ENCODE data around the gene CTNNA3.
"Not testable (repeated sequence)": the region's sequence is repeated elsewhere in the genome, so short reads cannot be mapped to it uniquely, and the experiment has no call there.

Gene CTNNA3

DNA sequence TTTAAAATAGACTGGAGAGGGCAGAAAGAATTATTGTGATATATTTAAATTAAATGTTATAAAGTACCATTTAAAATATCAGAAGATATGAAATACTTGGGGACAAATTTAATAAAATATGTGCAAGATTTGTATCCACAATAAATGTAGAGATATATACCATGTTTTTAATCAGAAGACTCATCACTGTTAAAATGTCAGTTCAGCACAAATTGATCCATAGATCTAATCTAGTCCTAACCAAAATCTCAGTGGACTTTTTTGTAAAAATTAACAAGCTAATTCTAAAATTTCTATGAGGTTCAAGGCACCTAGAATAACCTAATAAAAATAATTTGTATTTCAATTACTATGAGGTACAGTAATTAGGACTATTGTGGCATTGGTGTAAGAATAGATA is 96.4 kb downstream of the CTNNA3 start:
- no peak for DNase-seq

DNA sequence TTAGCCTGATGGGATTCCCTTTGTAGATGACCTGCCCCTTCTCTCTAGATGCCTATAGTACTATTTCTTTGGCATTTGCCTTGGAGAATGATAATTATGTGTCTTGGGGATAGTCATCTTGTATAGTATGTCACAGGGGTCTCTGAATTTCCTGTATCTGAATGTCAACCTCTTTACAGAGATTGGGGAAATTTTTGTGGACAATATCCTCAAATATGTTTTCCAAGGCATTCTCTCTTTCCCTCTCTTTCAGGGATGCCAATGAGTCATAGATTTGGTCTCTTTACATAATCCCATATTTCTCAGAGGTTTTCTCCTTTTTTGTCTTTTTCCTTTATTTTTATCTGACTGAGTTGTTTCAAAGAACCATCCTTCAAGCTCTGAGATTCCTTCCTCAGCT is 99.4 kb downstream of the CTNNA3 start:
- DNase-seq: no peak

DNA sequence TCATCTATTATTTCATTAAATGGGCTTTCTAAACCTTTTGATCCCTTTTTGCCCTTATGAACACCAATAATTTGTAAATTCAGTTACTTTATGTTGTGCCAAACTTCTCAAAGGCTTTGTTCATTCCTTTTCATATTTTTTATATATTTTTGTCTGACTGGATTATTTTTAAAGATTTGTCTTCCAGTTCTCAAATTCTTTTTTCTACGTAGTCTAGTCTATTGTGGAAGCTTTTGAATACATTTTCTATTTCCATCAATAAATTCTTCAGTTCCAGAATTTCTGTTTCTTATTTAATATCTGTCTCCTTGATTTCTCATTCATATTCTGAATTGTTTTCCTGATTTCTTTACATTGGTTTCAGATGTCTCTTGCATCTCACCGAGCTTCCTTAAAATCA is 108.2 kb downstream of the CTNNA3 start:
- DNase-seq: no peak

DNA sequence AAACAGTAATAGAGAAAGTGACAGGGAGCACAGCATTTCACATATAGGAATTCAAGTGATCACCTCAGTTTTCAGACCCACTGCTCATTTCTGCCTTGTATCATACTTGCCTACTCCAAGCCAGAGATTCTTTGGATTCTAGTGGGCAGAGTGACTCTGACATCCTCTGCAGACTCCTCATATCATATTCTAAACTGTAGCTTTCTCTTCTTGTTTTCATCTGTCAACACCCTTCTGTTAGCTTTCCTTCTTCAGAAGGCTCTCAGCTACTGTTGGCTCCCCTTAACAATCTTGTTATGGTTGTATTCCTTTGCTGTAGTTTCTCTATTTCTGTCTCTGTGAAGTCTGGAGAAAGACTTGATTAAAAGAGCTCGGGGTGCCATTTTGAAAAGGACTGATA is 120.5 kb downstream of the CTNNA3 start:
- no peak for DNase-seq

GRCh38 chr10:67573484-67573883 is 122.5 kb downstream of the CTNNA3 start:
- DNase-seq: no peak

DNA sequence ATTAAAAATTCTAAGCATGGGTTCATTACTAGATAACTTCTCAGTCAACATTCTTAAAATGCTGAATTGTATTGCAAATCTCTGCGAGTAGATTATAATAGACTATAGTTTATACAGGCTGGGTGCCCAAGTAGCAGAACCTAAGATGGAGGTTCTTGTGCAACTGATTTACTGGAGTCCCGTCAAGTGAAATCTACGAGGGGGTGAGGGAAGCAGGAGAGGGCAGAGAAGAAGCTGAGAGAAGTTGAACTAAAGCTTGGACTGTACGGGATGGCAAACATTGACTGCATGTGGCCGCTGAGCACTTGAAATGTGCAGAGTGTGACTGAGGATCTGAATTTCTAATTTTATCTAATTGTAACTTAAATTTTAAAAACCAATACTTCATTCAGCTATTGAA is 124.5 kb downstream of the CTNNA3 start:
- no peak for DNase-seq

DNA sequence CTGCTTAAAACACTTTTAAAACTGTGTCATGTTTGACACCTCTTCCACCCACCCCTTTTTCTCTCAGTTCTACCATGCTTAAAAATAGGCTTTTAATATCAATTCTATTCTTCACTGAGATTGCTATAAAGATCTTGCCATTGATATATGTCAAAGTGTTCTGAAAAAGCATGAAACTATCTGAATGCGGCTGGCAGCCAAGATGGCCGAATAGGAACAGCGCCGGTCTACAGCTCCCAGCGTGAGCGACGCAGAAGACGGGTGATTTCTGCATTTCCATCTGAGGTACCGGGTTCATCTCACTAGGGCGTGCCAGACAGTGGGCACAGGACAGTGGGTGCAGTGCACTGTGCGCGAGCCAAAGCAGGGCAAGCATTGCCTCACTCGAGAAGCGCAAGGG is 137.7 kb downstream of the CTNNA3 start:
- not testable (repeated sequence) for DNase-seq

DNA sequence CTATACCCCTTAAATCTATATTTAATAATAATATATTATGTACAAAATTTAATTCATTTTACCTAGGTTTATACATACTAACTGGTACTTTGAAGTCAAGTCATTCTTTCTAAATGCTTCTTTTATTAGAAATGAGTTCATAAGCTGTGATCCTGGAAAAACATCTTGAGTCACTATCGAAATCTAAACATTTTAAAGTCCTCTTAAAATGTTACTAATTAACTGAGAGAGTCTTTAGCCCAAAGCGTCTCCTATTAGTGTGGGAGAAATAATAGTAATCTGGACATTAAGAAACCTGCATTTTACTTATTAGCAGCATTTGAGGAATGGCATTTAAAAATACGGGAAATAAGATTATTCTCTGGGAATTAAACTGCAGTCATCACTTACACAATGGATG is 142.7 kb downstream of the CTNNA3 start:
- no peak for DNase-seq

DNA sequence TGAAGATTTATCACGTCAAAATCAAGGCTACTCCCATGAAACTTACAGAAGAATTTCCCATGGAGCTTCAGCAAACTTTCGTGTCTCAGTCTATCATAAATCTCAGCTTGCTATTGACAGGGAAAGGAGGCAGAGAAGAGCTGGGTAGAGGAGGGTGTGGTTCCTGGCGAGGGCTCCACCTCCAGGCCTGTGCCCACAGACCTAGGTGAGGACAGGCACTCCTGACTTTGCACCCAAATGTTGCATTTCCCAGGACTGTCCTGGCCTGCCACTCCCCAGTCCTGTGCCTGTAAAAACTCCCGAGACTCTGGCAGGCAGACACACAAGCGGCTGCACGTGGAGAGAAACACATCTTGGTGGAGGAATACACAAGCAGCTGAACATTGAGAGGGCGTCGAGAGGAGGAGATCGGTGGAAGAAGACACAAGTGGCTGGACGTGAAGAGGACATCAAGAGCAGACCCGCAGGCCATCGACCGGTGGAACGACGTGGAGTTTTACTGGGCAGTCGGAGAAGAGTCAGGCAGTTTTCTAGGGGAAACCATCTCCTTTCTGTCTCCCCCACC is 145.1 kb downstream of the CTNNA3 start:
- no peak for DNase-seq

DNA sequence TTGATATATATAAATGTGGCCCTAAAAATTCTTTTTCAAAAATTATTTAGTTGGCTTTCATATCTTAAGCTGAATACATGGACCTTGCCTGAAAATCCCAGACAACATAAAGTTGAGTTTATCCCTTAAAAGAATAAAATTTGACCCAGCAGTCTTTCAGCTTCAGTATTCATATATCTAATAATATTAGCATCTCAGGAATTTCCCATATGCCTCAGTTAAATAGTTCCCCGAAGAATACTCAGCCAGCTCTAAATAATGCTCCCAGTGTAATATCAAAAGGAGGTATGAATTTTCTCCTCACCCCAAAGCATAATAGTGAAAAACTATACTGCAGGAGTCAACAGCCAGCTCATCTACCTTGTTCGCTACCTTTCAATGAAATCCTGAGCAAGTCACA is 145.9 kb downstream of the CTNNA3 start:
- DNase-seq: no peak

GRCh38 chr10:67549390-67549789 is 146.6 kb downstream of the CTNNA3 start:
- no peak for DNase-seq

DNA sequence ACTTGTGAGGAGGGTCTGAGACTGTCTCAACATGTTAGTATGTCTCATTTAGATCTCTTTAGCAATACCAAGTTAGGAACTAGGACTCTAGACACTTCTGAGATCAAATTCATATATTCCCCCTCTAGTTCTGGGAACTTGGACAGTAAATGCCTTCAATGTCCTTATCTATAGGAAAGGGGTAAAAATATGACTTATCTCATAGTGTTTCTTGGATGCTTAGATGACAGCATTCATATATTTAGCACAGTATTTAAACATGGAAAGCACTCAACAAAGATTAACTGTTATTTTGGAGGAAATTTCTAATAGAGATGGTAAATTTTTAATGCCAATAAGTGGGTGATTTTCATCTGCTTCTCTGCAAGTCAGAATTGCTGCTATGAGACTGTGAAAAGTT is 154.6 kb downstream of the CTNNA3 start:
- no peak for DNase-seq

DNA sequence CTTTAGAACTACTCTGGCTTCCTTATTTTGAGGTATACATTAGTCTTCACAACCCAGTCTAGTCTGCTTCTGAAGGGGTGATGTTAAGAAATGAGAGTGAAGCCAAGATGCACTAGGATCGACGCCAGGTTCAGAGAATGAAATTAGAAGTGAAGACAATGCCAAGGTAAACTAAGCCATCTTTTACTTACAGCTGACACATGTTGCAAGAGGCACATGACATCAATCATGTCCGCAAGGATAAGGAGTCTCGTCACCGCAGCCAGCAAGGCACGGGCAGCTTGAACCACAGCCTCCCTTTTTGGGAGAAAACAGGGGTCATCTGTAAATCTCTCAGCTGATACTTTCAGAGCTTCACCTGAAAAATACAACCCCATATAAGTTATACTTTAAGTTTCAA is 156.7 kb downstream of the CTNNA3 start:
- DNase-seq: no peak

- no peak for DNase-seq
These were observed 158.1 kb downstream of the CTNNA3 start for GRCh38 chr10:67537906-67538305.

DNA sequence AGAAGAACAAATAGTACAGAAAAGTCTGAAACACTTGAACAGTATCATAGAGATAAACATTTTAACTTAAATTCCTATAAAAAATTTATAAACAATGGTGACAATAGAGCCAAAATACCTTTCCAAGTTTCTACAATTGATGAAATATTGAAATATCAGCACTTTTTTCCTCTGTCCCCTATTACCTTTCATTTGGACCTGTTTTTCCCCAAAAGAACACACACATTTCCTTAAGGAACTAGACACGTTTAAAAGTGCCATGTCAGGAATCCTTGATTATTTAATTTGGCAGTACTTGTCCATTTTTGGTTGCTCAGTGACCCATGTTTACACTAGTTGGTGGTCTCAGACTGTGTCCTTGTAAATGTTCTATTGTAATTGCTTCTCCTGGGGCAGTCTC is 162.6 kb downstream of the CTNNA3 start:
- no peak for DNase-seq

- not testable (repeated sequence) for DNase-seq
These were observed 165.0 kb downstream of the CTNNA3 start for GRCh38 chr10:67530990-67531389.

- DNase-seq: no peak
These were observed 168.6 kb downstream of the CTNNA3 start for GRCh38 chr10:67527351-67527750.

DNA sequence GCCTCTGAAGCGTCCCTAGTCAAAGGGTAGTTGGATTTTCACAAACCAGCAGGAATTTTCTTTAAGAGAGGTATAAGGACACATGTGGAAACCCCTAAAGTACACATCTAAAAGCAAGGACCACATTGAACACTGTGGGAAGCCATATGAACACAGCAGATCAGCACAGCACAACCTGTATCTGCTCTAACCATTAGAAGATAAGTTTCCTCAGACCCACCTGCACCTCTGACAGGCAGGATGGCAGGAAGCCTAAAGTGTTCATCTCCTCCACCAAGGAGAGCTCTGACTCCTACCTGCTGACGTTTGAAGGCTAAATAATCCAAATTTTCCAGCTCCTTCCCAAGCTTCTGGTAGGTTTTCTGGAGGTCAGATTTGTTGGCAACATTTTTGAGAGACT is 174.4 kb downstream of the CTNNA3 start:
- no peak for DNase-seq

DNA sequence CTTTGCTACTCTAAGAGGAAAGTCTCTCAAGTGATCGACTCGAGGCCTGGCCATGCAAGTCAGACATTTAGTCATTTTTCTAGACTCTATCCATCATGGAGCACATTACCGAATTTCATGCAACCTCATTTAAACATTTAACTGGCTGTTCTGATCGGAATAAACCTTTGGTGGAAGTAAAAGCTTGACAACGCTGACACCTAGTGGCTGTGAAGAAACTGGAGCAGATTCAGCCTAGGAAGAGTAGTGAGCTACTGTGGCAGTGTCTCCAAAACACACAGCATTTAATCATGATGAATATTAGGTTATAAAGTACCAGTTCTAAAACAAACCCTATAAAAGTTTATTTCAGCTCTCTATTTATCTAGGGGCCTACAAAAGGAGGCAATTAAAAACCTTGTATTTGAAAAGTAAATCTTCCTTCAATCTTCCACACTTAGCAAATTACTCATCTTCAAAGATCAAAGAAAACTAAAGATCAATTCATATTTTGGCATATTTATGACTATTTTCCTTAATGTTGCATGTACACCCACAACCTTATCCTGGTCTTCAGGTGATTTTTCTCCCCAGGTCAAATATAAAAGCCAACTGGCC is 175.0 kb downstream of the CTNNA3 start:
- DNase-seq: peak; percentile 45

- DNase-seq: no peak
These were observed 176.6 kb downstream of the CTNNA3 start for GRCh38 chr10:67519434-67519833.

DNA sequence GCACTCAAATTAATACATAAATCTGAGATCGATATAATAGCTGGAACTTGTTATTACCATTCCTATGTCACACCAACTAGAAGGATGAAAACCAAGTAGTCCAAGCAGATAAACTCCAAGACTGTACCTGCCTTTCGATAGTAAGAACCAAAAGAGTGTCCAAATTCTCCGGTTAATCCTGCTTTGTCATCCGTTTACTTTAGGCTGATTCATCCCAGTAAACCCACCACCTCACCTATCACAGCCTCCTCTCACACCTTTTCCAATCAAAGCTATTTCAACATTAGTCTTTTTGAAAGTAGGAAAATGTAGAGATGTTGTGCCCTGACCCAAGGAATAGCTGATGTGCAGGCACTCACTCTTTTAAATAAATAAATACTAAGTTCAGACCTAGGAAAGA is 177.2 kb downstream of the CTNNA3 start:
- no peak for DNase-seq

GRCh38 chr10:67518043-67518442 is 178.0 kb downstream of the CTNNA3 start:
- no peak for DNase-seq

GRCh38 chr10:67506757-67507091 is 189.3 kb downstream of the CTNNA3 start:
- DNase-seq: no peak

DNA sequence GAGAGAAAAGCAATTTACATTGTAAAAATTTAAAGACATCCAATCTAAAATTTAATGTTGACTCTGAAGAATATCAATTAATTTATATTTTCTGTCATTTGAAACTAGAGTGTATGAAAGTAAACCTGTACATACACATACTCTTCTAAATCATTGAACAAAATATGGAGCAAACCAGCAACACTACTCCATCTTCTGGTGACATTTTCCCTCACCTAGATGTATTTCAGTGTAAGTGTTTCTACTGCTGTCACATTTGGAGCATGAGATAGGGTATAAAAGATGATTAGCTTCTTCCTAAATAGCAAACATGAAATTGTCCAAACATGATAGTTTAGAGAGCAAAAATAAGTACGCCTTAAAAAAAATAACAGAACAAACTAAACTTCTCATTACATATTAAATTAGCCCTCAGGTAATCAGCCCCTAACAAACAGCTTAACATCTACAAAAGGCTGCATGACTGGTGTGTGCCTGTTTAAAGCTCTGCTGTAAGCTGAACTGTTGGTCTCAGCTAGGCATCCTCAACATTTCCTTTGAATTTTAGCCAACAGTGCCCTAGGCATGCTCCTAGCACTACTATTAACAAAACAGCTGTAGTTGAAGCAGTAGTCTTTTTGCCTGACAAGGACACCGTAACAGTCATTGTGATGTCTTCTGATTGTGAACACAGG is 189.8 kb downstream of the CTNNA3 start:
- no peak for DNase-seq
